GM19395 (cell line): ENCODE measurements around the gene OTOS.

Experiments
- ATAC-seq: cut with Tn5 transposase; IDR thresholded peaks from one replicate; pipeline ENCODE4 v1.9.1; 2021; ENCODE audit warnings: mild to moderate bottlenecking, moderate library complexity; ENCODE audit not compliant: unreplicated experiment

The OTOS gene

DNA sequence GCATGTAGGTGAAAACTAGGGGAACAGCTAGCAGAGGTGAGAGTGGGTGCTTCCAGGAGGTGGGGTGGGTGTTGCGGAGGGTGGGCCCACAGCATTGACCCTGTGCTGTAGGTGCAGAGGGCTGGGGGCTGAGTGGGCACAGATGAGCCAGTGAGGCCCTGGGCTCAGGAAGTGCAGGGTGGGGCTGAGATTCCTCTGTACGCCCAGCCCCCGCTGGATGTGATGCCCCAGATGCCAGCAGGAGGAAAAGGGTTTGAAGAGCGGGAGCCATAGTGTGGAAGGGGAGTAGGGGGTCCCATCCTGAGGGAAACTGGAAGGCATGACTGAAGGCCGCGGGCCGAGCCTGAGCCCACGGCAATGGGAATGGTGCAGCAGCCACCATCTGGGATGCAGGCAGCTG is 14.1 kb upstream of the OTOS start:
- no peak for ATAC-seq

DNA sequence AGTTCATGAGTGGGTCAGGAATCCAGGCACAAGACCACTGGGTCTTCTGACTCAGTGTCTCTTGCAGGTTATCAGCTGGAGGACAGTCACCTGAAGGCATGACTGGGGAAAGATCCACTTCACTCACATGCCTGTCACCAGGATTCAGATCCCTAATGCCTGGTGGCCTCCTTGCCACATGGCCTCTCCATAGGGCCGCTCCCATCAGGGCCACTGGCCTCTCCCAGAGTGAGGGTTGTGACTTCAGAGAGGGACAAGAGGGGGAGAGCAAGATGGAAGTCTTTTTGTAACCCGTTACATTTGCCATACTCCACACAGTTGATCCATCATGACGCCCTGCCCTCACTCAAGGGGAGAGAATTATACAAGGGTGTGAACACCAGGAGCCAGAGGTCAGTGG is 13.0 kb upstream of the OTOS start:
- no peak for ATAC-seq

DNA sequence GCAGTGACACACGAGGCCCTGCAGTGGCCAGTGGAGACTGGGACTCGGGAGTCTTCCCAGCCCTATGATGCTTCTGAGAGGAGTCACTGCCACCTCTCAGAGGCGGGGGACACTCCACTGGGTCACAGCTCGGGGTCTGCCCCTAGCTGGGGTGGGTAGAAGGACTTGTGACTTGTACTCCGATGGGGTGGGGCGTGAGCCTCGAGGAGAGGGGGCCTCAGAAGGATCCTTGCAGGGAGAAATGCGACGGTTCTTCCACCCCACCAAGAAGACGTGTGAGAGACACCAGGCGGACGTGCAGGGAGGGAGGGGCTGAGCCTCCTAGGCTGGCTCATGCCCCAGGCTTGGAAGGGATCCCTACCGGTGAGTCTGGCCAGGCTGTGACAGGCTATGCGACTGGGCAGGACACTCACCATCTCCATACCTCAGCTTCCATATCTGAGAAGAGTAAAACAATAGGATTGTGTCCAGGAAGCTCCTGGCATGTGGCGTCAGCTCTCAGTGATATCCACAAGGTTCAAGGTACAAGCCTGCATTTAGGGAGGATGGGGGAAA is 11.1 kb upstream of the OTOS start:
- ATAC-seq: no peak

DNA sequence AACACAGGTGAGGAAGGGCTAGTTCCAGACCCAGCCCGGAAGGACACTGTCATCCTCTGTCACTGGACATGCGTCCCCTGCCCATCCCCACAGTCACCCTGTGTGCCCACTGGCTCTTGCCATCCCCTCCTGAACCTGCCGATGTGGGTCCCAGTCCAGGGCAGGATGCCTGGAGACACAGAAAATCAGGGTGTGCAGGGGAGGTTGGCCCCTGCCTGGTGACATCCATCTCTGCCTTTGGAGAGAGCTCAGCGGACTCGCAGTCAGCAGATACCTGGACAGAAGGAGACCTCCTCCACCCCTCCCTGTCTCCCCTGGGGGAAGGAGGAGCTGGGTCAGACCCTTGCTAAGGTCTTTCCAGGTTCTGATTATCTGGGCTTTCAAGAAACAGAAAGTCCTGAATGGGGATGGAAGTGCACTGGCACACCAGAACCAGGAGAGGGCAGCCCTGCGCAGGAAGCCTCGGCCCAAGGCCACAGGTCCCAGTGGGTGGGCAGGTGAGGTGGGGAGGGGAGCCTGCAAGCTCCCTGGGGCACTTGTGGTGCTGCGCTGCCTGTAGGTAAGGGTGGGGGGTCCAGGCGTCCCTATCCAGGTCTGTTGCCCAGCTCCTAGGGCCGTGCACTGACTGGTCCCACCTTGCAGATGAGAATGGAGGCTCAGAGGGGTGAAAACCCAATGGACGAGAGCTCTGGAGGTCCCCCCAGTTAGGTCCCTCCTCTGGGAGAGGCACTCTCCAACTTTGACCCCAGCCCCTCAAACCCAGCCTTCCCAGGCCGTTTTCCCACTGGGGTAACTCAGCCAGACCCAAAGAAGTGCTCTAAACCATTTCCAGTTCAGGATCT is 9.7 kb upstream of the OTOS start:
- ATAC-seq: no peak

DNA sequence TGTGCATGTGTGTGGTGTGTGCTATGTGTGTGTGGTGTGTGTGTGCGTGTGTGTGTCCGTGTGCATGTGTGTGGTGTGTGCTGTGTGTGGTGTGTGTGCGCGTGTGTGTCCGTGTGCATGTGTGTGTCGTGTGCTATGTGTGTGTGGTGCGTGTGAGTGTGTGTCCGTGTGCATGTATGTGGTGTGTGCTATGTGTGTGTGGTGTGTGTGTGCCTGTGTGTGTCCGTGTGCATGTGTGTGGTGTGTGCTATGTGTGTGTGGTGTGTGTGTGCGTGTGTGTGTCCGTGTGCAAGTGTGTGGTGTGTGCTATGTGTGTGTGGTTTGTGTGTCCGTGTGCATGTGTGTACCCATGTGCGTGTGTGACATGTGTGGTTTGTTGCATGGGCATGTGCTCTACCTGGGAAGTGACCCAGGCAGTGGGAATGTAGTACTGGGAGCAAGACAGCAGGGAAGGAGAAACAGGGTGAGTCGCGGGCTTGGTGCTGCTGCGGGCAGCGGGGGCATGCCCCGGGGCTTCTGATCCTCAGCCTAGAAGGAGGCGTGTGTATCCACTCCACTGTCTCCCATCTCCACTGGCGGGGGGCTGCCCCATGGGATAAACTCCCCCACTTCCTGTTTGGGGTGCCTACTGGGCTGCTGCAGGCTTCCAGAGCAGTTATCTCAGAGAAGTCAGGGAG is 7.6 kb upstream of the OTOS start:
- ATAC-seq: no peak

DNA sequence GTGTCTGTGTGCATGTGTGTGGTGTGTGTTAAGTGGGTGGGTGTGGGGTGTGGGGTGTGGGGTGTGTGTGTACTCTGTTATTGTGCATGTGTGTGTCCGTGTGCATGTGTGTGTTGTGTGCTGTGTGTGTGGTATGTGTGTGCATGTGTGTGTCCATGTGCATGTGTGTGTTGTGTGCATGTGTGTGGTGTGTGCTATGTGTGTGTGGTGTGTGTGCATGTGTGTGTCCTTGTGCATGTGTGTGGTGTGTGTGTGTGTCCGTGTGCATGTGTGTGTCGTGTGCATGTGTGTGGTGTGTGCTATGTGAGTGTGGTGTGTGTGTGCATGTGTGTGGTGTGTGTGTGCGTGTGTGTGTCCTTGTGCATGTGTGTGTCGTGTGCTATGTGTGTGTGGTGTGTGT is 6.9 kb upstream of the OTOS start:
- no peak for ATAC-seq

DNA sequence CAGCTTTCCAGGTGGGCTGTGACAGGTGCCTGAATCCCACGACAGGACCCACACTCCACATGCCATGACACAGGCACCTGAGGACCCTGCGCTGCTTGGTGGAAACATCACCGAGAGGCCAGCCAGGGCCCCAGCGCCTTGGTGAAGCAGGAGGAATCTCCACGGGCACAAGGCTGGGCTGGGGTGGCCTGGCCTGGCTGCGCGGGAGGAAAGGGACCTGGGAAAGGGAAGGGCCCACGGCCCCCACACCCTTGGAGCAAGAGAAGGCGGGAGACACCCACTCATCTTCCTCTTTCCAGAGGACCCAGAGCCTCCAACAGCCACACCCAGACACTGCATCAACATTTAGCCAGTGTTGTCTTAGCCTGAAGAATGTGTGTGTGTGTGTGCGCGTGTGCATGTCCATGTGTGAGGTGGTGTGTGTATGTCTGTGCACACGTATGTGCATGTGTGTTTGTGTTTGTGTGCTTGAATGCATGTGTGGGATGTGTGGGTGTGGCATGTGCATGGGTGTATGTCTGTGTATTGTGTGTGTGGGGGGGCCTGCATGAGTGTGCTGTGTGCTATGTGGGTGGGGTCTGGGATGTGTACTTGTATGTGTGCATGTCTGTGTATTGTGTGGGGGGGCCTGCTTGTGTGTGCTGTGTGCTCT is 6.3 kb upstream of the OTOS start:
- no peak for ATAC-seq

DNA sequence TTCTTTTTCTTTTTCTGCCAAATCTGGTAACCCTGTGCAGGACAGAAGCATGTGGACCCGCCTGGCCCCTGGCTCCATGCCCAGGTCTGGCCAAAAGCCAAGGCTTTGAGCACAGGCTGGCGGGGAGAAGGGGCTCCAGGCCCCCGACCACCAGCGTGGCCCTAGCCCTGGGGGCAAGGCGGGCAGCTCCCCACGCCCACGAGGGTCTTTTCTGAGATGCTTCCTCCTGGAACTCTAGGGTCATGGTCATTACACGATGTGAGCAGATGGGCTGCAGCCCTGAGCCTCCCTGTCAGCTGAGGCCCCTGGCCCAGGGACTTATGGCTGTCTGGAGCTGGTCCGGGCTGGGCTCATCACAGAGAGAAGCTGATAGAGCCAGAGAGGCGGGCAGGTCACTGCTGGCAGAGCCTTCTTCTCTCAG is 5.7 kb upstream of the OTOS start:
- no peak for ATAC-seq

DNA sequence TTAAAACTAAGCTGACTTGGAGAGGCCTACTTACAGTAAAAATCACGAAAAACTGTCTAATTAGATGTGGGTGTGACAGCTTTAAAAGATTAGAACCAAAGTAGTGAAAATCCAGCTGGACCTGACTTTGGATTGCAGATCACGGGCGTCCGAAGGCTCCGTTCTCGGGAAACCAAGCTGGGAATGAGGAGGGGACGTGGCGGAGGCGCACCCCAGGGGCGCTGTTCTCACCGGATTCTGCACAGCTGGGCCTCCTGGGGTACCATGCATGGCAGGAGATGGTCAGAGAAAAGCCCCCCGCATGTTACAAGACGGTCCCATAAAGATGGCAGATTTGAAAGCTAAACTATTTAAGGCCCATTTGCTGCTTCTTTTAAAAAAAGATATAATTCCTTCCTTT is 5.0 kb upstream of the OTOS start:
- no peak for ATAC-seq

DNA sequence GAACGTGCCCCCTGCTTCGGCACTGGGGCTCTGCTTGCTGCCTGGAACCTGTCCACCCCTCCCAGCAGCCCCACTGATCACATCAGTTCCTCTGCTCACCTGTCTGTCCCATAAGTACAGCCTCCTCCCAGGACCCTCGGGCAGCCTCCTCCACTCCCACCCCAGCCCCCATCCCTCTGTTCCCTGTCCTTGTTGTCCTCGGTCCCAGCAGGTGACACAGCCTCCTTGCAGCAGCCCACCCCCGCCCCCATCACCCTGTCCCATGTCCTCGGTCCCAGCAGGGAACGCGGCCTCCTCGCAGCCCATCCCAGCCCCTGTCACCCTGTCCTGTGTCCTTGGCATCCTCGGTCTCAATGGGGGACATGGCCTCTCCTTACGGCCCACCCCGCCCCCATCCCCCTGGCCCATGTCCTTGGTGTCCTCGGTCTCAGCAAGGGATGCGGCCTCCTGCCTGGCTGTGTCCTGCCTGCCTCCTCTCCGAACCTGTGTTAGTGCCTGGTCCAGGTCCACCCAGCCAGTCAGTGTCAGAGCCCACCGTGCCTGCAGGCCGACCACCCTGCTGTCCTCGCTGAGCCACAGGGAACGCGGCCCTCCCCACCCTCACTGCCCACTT is 4.3 kb upstream of the OTOS start:
- no peak for ATAC-seq

DNA sequence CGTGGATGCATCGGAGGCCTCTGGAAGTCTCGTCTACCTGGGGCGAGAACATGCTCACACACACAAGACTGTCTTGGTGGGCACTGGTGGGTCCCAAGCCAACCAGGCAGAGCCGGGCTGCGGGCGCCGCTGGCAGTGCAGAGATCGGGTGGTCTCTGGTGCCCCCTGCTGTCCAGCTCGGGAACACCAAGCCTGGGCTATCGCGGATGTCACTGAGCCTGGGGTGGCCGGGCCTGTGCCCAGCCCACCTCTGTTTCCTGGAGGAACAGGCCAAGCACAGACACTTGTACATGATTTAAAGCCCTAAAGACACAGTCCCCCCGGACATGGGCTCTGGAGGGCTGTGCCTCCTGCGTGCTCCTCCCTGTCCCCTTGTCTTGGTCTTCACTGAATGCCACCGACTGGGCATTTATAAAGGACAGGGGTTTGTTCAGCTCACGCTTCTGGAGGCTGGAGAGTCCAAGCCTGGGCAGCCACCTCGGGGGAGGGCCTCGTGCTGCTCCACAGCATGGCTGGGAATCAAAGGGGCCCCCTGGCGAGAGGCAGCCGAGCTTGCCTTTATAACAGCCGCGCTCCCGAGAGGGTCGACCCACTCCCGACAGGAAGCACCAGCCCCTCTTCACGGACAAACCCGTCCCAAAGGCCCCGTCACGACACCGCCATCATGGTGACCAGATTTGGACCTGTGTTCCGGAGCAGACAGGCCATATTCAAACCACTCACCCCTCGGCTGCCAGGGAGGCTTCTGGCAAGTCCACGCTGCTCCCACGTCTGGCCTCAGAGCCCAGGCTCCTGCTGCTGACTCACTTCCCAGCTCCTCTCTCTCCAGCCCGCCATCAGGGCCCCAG is 3.6 kb upstream of the OTOS start:
- no peak for ATAC-seq

DNA sequence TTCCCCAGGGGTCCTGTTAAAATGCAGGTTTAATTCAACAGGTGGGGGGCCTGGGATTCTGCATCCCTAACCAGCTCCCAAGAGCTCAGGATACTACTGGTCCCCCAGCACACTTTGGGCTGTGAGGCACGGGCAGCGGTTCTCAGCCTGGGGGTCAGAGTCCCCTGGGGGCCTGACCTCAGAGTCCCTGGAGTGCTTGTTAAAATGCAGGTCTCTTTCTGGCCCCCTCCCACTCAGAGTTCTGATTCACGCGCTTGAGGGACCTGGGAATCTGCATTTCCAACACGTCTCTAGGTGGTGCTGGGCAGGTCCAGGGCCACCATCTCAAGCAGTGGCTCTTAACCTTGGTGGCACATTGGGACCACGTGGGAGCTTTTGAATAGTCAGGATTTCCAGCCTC is 2.8 kb upstream of the OTOS start:
- no peak for ATAC-seq

DNA sequence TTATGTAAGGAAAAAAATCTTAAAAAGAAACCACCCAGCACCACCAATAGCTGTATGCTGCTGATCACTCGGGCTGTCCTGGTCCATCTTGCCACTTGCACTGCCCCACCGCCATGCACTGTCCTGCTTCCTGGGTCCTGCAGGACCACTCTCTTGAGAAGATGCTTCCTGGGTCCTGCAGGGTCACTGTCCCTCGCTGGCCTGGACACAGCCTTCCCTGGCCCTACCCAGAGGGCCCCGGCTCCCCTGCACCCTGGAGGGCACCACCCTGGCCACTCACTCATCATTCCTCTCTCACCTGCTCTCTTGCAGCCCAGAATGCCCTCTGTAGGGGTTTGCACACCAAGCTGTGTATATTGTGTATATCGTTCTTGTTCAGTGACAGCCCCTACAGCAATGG is 2.4 kb upstream of the OTOS start:
- no peak for ATAC-seq

DNA sequence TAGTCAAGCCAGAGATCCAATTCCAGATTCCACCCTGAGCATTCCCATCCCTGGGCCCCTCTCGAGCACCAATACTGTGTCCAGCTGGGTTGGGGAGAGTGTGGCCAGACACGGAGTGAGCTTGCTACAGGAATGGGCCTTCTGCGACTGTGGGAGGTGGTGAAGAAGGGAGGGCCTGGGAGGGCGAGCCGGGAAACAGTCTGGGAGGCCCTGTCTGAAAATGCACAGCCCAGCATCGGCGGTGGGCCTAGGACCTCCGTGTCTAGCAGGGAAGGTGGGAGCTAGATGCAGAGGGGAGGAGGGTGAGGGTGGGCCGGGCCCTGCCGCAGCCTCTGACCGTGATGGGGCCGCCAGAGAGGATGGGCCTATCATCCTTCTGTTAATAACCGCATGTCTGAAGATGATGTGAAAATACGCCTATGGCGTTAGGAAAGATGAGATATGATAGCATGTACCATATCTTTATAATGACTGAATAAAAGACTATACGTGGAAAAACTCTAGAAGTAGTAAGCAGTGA is 1.9 kb upstream of the OTOS start:
- no peak for ATAC-seq

DNA sequence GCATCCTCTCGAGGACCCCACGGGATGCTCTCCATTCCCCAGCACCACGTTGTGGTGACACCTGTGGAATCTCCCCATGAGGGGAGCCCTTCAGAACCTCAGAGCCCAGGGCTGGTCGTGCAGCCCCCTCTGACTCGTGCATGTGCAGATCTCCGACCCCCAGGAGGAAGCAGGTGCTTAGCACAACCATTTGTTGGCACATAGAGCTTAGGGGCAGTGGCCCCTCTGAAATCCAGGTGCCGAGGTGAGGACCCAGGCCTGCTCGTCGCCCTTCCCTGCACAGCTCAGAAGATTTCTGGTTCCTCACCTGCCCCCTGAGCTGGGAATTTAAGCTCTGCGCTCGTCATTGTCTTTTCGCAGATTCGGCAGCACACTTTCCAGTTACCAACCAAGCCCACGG is 1.3 kb upstream of the OTOS start:
- ATAC-seq: no peak

DNA sequence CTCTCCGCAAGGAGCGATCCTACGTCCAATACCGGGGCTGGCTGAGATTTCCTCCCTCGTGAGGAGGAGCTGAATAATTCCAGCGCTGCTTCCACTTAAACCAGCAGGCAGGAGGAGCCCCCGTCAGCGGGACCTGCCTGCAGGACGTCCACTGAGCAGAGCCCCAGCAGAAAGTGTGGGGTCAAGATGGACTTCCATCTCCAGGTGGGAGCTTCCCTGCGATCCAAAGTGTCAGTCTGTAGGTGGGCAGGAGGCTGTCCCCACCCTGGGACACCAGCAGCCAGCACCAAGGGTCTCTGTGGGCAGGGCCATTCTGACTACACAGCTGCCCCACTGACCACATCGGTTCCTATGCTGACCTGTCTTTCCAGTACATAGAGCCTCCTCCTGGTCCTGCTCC is 462 bp upstream of the OTOS start:
- no peak for ATAC-seq

DNA sequence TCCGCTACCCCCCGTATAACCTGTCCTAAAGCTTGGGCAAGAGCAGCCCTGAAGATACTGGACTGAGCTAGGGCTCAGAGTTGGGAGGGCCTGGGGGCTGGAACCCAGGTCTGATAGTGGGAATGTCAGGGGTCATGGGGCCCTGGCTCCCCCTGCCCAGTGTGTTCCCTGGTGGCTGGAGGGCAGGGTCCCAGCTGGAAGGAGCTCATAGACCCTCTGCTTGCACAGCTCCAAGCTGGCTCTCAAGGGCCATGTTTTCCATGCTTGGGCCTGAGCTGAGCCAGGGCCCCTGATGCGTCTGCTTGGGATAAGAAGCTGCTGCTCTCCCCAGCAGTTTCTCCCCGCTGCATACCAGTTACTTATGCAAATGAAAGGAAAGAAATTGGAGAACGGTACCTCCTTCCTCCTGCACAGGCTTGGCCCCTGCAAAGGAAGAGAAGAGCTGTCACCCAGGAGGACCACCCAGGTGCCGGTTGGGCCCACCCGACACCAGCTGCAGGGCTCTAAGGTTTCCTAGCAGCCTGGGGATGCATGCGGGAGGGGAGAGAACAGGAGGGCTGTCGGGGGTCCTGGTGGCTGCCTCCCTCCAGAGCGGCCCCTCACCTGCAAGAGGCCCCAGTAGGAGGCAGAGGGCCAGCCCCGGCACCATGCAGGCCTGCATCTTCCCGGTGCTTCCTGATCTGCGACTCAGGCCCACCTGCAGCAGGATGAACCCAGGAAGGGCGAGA is 628 bp downstream of the OTOS start:
- no peak for ATAC-seq

DNA sequence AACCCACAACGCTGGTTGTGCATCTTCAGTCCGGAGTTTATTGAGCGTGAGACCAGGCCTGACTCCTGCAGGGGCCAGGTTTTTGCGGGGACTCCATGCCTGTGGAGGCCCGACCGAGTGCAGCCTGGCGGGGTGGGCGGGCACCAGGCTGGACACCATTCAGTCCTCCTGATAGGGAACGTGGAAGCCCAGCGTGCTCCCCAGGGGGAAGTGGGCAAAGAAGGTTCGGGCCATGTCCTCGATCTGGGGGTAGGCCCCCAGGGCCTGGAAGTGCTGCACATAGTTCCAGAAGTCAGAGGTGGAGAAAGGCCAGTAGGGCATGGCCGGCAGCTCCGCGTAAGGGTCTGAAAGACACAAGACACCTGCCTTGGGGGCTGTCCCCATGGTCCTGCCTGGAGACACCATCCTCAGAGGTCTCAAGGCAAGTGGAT is 1.4 kb downstream of the OTOS start:
- ATAC-seq: no peak

DNA sequence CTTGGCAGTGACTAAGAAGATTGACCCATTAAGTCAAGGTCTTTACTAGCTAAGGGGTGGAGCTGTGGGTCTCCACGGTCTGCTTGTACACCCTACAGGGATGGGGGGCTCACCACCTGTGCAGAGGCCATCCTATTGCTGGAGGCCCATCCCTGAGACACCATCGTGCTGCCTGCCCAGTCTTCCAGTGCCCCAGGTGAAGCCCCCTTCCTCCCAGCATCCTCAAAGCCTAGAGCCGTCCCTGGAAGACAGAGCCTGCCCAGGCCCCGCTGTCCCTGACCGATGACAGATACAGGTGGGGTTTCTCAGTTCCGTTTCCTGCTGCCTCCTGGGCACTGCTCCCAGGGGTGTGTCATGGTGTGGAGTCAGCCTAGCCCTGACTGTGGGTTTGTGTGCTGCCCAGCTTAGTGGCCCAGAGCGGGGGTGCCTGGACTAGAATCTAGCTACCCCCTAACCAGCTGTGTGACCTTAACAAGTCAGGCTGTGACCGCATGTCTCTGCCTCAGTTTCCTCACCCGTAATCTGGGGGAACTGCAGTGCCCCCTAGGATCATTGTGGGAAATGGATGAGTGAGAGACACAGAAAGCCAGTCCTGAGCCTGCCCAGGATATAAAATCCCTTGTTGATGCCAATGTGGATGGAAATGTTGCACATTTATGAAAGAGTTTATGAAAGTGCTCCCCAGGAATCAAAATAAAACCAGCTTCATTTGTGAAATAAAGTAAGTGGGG is 2.0 kb downstream of the OTOS start:
- no peak for ATAC-seq
